Fibroblast of skin of back (primary cell): ENCODE measurements around the gene OR5A2. TPM values are rescaled to one million over a fixed set of nuclear protein-coding genes. Genes with fewer than 3 reads are reported as not detected.
"Not testable (repeated sequence)": the region's sequence is repeated elsewhere in the genome, so short reads cannot be mapped to it uniquely, and the experiment has no call there.

Experiments
- DNase-seq: peaks from one replicate; pipeline ENCODE4 v3.0.0-alpha.2; 2013
- polyA plus RNA-seq, 2 experiments: library from polyadenylated mRNA; unstranded; fragments of 120-200 nt; gene quantifications; one replicate each; pipeline ENCODE4 v1.2.1, GENCODE V29; 2013; ENCODE audit not compliant: insufficient read length in 2 of 2

The OR5A2 gene
- polyA plus RNA-seq (2013, experiment 1 of 2; ENCODE audit: insufficient read length): not detected
- polyA plus RNA-seq (2013, experiment 2 of 2; ENCODE audit: insufficient read length): not detected

GRCh38 chr11:59426361-59427067 lies at the start of gene OR5A2:
OR5A2 (minus strand) TSS chr11:59426413; CDS start chr11:59422953, 3,460 bp downstream.
- DNase-seq: no peak

GRCh38 chr11:59475176-59475575 lies 49.0 kb upstream of the OR5A2 start:
- no peak for DNase-seq

- no peak for DNase-seq
Measured at GRCh38 chr11:59473015-59473414, 46.8 kb upstream of the OR5A2 start, which contains the start of gene OR4D10. OR4D10 (plus strand) TSS chr11:59473315; CDS start chr11:59477430, 4,115 bp downstream.

- peak; percentile 1 for DNase-seq
Measured at GRCh38 chr11:59463190-59463641, 37.0 kb upstream of the OR5A2 start.

GRCh38 chr11:59459916-59460315 lies 33.7 kb upstream of the OR5A2 start:
- DNase-seq: no peak

GRCh38 chr11:59456661-59457060 lies 30.4 kb upstream of the OR5A2 start, which contains the start of gene OR4D6:
OR4D6 (plus strand) TSS chr11:59456961; CDS start chr11:59456961, 0 bp downstream.
- DNase-seq: no peak

GRCh38 chr11:59448484-59448883 lies 22.3 kb upstream of the OR5A2 start:
- no peak for DNase-seq

GRCh38 chr11:59445624-59446023 lies 19.4 kb upstream of the OR5A2 start:
- DNase-seq: not testable (repeated sequence)

GRCh38 chr11:59437770-59438169 lies 11.6 kb upstream of the OR5A2 start:
- DNase-seq: no peak

- no peak for DNase-seq
Measured at GRCh38 chr11:59436169-59436568, 10.0 kb upstream of the OR5A2 start, which contains the start of gene OR5A1. OR5A1 (plus strand) TSS chr11:59436469; CDS start chr11:59443169, 6,700 bp downstream.

- DNase-seq: peak; percentile 39
Measured at GRCh38 chr11:59429924-59430516, 3.8 kb upstream of the OR5A2 start.

GRCh38 chr11:59427068-59427382 lies 812 bp upstream of the OR5A2 start:
- no peak for DNase-seq

- DNase-seq: no peak
Measured at GRCh38 chr11:59425131-59425530, 1.1 kb downstream of the OR5A2 start.

- DNase-seq: no peak
Measured at GRCh38 chr11:59423835-59424234, 2.4 kb downstream of the OR5A2 start.

- DNase-seq: no peak
Measured at GRCh38 chr11:59418156-59418555, 8.1 kb downstream of the OR5A2 start.

- no peak for DNase-seq
Measured at GRCh38 chr11:59417023-59417422, 9.2 kb downstream of the OR5A2 start.

- no peak for DNase-seq
Measured at GRCh38 chr11:59416613-59417012, 9.6 kb downstream of the OR5A2 start.

GRCh38 chr11:59415111-59415510 lies 11.1 kb downstream of the OR5A2 start:
- no peak for DNase-seq

GRCh38 chr11:59413646-59414045 lies 12.6 kb downstream of the OR5A2 start:
- DNase-seq: no peak

- no peak for DNase-seq
Measured at GRCh38 chr11:59403546-59403945, 22.7 kb downstream of the OR5A2 start.

GRCh38 chr11:59401262-59401552 lies 25.0 kb downstream of the OR5A2 start:
- no peak for DNase-seq

GRCh38 chr11:59400461-59401261 lies 25.6 kb downstream of the OR5A2 start:
- DNase-seq: no peak

GRCh38 chr11:59394186-59394585 lies 32.0 kb downstream of the OR5A2 start:
- no peak for DNase-seq
